Coronary artery (tissue), 2 donors: ENCODE results near the gene AXIN1.
"Not testable (repeated sequence)": the region's sequence is repeated elsewhere in the genome, so short reads cannot be mapped to it uniquely, and the experiment has no call there.

Experiments used
- DNase-seq: peaks from one replicate; pipeline ENCODE4 v3.0.0-alpha.2; 2017; ENCODE audit warnings: low spot score
- H3K27ac ChIP-seq, 2 donors: fragments of 200-600 bp; sonication (generic); one replicate each; pipeline ENCODE4 v1.5.1; 2016 to 2019
- H3K4me3 ChIP-seq: fragments of 200-600 bp; sonication (generic); 2 replicates; pipeline ENCODE4 v1.5.1; 2016; ENCODE audit warnings: mild to moderate bottlenecking, moderate library complexity
- CTCF ChIP-seq: fragments of 200-600 bp; sonication (generic); IDR thresholded peaks from one replicate; pipeline ENCODE4 v1.5.1; 2019; ENCODE audit warnings: antibody characterized with exemption

The AXIN1 gene

GRCh38 chr16:368388-369158, 16.1 kb upstream of the AXIN1 start:
- DNase-seq, result no peak
- no peak overlapping the region for H3K4me3 ChIP-seq
- no peak for TF ChIP-seq CTCF
- H3K27ac ChIP-seq, result no peak overlapping the region

- H3K4me3 ChIP-seq, result no peak overlapping the region
- no peak overlapping the region for H3K27ac ChIP-seq
- no peak for TF ChIP-seq CTCF
- no peak for DNase-seq
These were observed 14.9 kb upstream of the AXIN1 start for GRCh38 chr16:367333-367903.

GRCh38 chr16:366476-366875, 14.0 kb upstream of the AXIN1 start:
- TF ChIP-seq CTCF, result no peak
- Histone ChIP-seq H3K27ac (no peak overlapping the region), H3K4me3 (no peak overlapping the region)
- no peak for DNase-seq

GRCh38 chr16:364595-365491, 12.3 kb upstream of the AXIN1 start:
- no peak overlapping the region for H3K27ac ChIP-seq
- H3K4me3 ChIP-seq, result no peak overlapping the region
- TF ChIP-seq CTCF, result no peak
- DNase-seq, result no peak

GRCh38 chr16:363766-364490, 11.4 kb upstream of the AXIN1 start:
- Histone ChIP-seq H3K27ac (no peak overlapping the region), H3K4me3 (no peak overlapping the region)
- no peak for DNase-seq
- no peak for TF ChIP-seq CTCF

GRCh38 chr16:363110-363765, 10.7 kb upstream of the AXIN1 start:
- H3K4me3 ChIP-seq, result no peak overlapping the region
- no peak overlapping the region for H3K27ac ChIP-seq
- DNase-seq, result no peak
- no peak for TF ChIP-seq CTCF

GRCh38 chr16:362702-362999, 10.1 kb upstream of the AXIN1 start:
- H3K27ac ChIP-seq, DNase-seq, H3K4me3 ChIP-seq: not testable (repeated sequence)
